Upper lobe of left lung (tissue), 6 donors: ENCODE data around the gene FCER2. TPM values are rescaled to one million over a fixed set of nuclear protein-coding genes. Genes with fewer than 3 reads are reported as not detected.

Experiments
- ATAC-seq, 2 donors: fragments of 200-7000 bp; cut with Tn5 transposase; one replicate each; pipeline ENCODE4 v1.9.1; 2022; ENCODE audit warnings: mild to moderate bottlenecking in 2 of 2, moderate library complexity in 2 of 2; ENCODE audit not compliant: low FRiP score in 2 of 2
- DNase-seq, 2 donors: peaks; one replicate each; pipeline ENCODE4 v3.0.0-alpha.2; 2019 to 2020
- H3K27ac ChIP-seq, 4 donors: fragments of 200-600 bp; sonication (generic); one replicate each; pipeline ENCODE4 v1.5.1; 2016 to 2019
- H3K27me3 ChIP-seq, 4 donors: fragments of 200-600 bp; sonication (generic); one replicate each; pipeline ENCODE4 v1.5.1; 2017 to 2019
- H3K36me3 ChIP-seq, 4 donors: fragments of 200-600 bp; sonication (generic); one replicate each; pipeline ENCODE4 v1.5.1; 2016 to 2019
- H3K4me1 ChIP-seq, 4 donors: fragments of 200-600 bp; sonication (generic); one replicate each; pipeline ENCODE4 v1.5.1; 2018 to 2019
- H3K4me3 ChIP-seq, 4 donors: fragments of 200-600 bp; sonication (generic); one replicate each; pipeline ENCODE4 v1.5.1; 2017 to 2019; ENCODE audit warnings: mild to moderate bottlenecking in 2 of 4, moderate library complexity in 1 of 4
- H3K9me3 ChIP-seq, 4 donors: fragments of 200-600 bp; sonication (generic); one replicate each; pipeline ENCODE4 v1.5.1; 2018 to 2019
- EP300 ChIP-seq, 4 donors: sonication (generic); formaldehyde crosslinking; IDR thresholded peaks; one replicate each; pipeline ENCODE4 v1.5.1; 2017; ENCODE audit warnings: antibody characterized with exemption in 4 of 4, control low read depth in 2 of 4
- POLR2A ChIP-seq, 4 donors: fragments of 450-650 bp; IDR thresholded peaks; one replicate each; pipeline ENCODE4 v1.5.1; 2016 to 2017; ENCODE audit warnings: antibody characterized with exemption in 4 of 4, mild to moderate bottlenecking in 2 of 4
- POLR2AphosphoS5 ChIP-seq, 2 donors: sonication (generic); formaldehyde crosslinking; IDR thresholded peaks; one replicate each; pipeline ENCODE4 v1.5.1; 2017; ENCODE audit warnings: antibody characterized with exemption in 2 of 2
- WGBS, 2 donors: methylation state at CpG; one replicate each; pipeline ENCODE4 v1.1.5; 2017 to 2018; 5-methylcytosine and 5-hydroxymethylcytosine counted together
- total RNA-seq, 6 donors: library from RNA; depleted of rRNA in 4 of 6; stranded (reverse); fragments of >200 nt in 4 of 6; gene quantifications; one replicate each; pipeline versions ENCODE4 v1.1.0 to v1.2.1, GENCODE V29; 2016 to 2021
- TF ChIP-seq, protein P1 (sequence below), 6 experiments: fragments of 450-650 bp in 4 of 6; fragments of 200-600 bp in 2 of 6; sonication (generic) in 2 of 6; IDR thresholded peaks; one replicate each; pipeline ENCODE4 v1.5.1; 2016 to 2019; ENCODE audit warnings: antibody characterized with exemption in 6 of 6
- donor health status: DM: no; HTN: no; CAD: no; lungs with moderate emphysema.
- donor health status: DM: no; HTN: yes; CAD: no; lungs with severe emphysema.

The FCER2 gene
- total RNA-seq, 6 donors from 2014 or later, result 0.83 to 2.9 TPM; not detected in 4

GRCh38 chr19:7680606-7681339 lies 21.2 kb downstream of the FCER2 start, which contains the start of gene TRAPPC5:
TSS of gene TRAPPC5 (plus strand) at chr19:7680833. CDS start at chr19:7682254, 1,421 bp downstream.
- H3K9me3 ChIP-seq, result no peaks in the 10 kb centered on the region
- no peaks in the 10 kb centered on the region for H3K27me3 ChIP-seq
- TF ChIP-seq EP300 (IDR thresholded peaks at IDR 0.05), result peak in 1 of 4 donors; percentile 33
- TF ChIP-seq POLR2AphosphoS5 (IDR thresholded peaks at IDR 0.05), result peak; percentile 67 to 83
- TF ChIP-seq, protein P1, sequence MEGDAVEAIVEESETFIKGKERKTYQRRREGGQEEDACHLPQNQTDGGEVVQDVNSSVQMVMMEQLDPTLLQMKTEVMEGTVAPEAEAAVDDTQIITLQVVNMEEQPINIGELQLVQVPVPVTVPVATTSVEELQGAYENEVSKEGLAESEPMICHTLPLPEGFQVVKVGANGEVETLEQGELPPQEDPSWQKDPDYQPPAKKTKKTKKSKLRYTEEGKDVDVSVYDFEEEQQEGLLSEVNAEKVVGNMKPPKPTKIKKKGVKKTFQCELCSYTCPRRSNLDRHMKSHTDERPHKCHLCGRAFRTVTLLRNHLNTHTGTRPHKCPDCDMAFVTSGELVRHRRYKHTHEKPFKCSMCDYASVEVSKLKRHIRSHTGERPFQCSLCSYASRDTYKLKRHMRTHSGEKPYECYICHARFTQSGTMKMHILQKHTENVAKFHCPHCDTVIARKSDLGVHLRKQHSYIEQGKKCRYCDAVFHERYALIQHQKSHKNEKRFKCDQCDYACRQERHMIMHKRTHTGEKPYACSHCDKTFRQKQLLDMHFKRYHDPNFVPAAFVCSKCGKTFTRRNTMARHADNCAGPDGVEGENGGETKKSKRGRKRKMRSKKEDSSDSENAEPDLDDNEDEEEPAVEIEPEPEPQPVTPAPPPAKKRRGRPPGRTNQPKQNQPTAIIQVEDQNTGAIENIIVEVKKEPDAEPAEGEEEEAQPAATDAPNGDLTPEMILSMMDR (IDR thresholded peaks at IDR 0.05), result peak; percentile 97 to 100 (median 100)
- peak in 1 of 4 donors; percentile 76 for TF ChIP-seq POLR2A (IDR thresholded peaks at IDR 0.05)
- peak within 1 kb of the TSS; percentile 72 to 98 (median 90) for H3K4me3 ChIP-seq
- ATAC-seq (peak; percentile 90 to 95), DNase-seq (peak; percentile 90 to 98)
- WGBS, 2 donors, result 0 to 1% methylated on average over 7 to 48 of the region's 79 CpGs
- peaks cover 0 to 33% (median 21%) of the 10 kb centered on the region in 4 donors for H3K36me3 ChIP-seq
- peak within 1 kb of the TSS; percentile 88 to 97 (median 90) for H3K27ac ChIP-seq
- peaks cover 12 to 39% (median 27%) of the 10 kb centered on the region in 4 donors for H3K4me1 ChIP-seq

DNA sequence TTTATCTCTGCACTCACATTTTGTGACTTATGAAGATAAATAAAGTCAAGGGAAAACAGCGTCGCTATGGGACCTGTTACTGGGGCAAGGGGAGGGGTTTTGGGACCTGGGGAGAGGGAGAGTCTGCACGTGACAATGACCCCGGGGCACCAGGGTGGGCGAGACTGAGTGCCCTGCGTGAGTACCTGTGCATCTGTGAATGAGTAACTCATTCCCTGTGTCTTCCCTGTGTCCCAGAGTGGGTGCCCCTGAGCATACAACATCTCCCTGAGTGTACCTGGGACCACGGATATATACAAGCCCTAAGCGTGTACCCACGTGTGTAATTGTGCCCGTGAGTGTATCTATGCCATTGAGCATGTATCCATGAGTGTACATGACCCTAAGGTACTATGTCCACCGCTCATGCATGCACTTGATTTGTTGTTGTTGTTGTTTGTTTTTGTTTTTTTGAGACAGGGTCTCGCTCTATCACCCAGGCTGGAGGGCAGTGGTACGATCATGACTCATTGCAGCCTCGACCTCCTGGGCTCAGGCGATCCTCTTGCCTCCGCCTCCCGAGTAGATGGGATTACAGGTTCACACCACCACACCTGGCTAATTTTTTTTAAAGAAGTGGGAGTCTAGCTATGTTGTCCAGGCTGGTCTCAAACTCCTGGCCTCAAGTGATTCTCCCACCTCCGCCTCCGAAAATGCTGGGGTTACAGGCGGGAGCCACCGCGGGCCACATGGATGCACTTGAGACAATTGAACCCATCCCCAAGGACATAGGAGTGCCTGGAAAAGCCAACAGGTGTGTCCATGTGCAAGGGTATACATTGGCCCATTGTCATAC lies 21.9 kb downstream of the FCER2 start:
- Histone ChIP-seq H3K27ac (peak overlapping the region; percentile 88 to 97 (median 90)), H3K4me1 (peaks cover 12 to 39% (median 27%) of the 10 kb centered on the region in 4 donors), H3K36me3 (peaks cover 0 to 28% (median 19%) of the 10 kb centered on the region in 4 donors), H3K27me3 (no peaks in the 10 kb centered on the region), H3K4me3 (peak overlapping the region; percentile 72 to 98 (median 90)), H3K9me3 (no peaks in the 10 kb centered on the region)
- DNase-seq (no peak), ATAC-seq (no peak)
- WGBS, 2 donors, result 61 to 68% methylated on average over 17 of the region's 22 CpGs
- TF ChIP-seq EP300 (IDR thresholded peaks at IDR 0.05) (no peak), POLR2A (IDR thresholded peaks at IDR 0.05) (no peak), POLR2AphosphoS5 (IDR thresholded peaks at IDR 0.05) (no peak)
- TF ChIP-seq, protein P1 (IDR thresholded peaks at IDR 0.05), result no peak

DNA sequence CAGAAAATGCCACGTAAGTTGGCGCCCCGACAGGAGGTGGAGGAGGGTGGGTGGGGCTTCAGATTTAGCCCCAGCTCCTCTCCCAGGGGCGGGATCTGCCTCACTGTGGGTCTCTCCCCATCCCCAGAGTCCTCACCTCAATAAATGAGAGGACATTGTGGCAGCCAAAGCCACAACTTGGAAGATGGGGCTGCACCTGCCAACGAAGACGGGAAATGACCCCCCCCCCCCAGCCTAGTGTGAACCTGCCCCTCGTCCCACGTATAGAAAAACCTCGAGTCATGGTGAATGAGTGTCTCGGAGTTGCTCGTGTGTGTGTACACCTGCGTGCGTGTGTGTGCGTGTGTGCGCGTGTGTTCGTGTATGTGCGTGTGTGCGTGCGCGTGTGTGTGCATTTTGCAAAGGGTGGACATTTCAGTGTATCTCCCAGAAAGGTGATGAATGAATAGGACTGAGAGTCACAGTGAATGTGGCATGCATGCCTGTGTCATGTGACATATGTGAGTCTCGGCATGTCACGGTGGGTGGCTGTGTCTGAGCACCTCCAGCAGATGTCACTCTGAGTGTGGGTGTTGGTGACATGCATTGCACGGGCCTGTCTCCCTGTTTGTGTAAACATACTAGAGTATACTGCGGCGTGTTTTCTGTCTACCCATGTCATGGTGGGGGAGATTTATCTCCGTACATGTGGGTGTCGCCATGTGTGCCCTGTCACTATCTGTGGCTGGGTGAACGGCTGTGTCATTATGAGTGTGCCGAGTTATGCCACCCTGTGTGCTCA lies 22.8 kb downstream of the FCER2 start:
- TF ChIP-seq, protein P1 (IDR thresholded peaks at IDR 0.05), result peak in 2 of 6 experiments; percentile 10 to 23
- no peak for TF ChIP-seq POLR2AphosphoS5 (IDR thresholded peaks at IDR 0.05)
- Histone ChIP-seq H3K4me1 (peaks cover 12 to 42% (median 27%) of the 10 kb centered on the region in 4 donors), H3K27ac (peak overlapping the region; percentile 12 to 97 (median 53)), H3K9me3 (no peaks in the 10 kb centered on the region), H3K27me3 (no peaks in the 10 kb centered on the region), H3K4me3 (peak overlapping the region in 2 of 4 donors; percentile 26 to 44), H3K36me3 (peaks cover 0 to 22% (median 15%) of the 10 kb centered on the region in 4 donors)
- WGBS, 2 donors, result 48% methylated on average over 24 to 30 of the region's 30 CpGs
- no peak for ATAC-seq
- peak; percentile 37 to 58 for DNase-seq

- WGBS, 2 donors, result 47 to 54% methylated on average over 12 of the region's 12 CpGs
- Histone ChIP-seq H3K9me3 (no peaks in the 10 kb centered on the region), H3K27me3 (no peaks in the 10 kb centered on the region), H3K4me3 (peak overlapping the region in 3 of 4 donors; percentile 25 to 44 (median 26)), H3K36me3 (peaks cover 0 to 8% (median 6%) of the 10 kb centered on the region in 4 donors), H3K27ac (peak overlapping the region; percentile 40 to 97 (median 70)), H3K4me1 (peaks cover 12 to 42% (median 27%) of the 10 kb centered on the region in 4 donors)
- TF ChIP-seq POLR2AphosphoS5 (IDR thresholded peaks at IDR 0.05), result no peak
- TF ChIP-seq, protein P1 (IDR thresholded peaks at IDR 0.05), result peak in 1 of 6 experiments; percentile 24
- peak in 1 of 2 donors; percentile 46 for DNase-seq
- no peak for ATAC-seq
Observed at GRCh38 chr19:7677669-7678311, 24.1 kb downstream of the FCER2 start.
